ENCODE results near the gene PHLDB1. TPM values are rescaled to one million over a fixed set of nuclear protein-coding genes. Genes with fewer than 3 reads are reported as not detected.
"Not testable (repeated sequence)": the region's sequence is repeated elsewhere in the genome, so short reads cannot be mapped to it uniquely, and the experiment has no call there.

Gene PHLDB1
- total RNA-seq, 1 donor from 2014 or later, result 212 TPM

DNA sequence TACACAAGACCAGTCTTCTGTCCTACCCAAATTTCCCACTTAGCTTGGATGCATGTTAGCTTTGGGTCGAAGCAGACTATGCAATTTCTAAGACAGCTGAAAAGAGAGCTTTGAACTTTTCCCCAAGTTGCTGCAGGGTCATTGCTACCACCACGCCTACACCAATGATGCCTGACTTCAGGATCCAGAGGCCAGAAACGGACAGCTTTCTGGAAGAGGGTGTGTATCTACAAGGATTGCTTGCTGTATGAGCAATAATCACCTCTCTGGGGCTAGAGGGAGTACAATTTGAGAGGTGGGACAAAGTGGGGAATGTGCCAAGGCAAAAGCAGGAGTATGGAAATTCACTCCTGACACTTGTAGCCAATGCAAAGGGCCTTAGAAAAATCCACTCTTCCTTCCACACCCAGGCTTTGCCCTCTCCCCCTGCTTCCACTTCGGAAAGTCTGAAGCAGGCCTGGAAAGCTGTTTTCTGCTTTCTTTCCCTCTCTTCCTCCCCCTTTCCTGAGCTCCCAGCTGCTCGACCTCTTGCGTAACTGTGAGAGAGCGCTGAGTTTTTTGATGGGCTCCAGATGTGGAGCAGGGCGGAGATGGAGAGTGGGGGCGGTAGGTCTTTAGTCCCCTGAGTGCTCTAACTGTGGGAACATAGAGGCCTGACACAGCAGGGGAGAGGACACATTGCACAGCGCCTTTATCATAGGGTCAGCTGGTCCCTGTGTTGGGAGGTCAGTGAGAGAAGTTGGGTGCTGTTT lies 2.1 kb upstream of the PHLDB1 start:
- peak; percentile 55 for DNase-seq (ENCODE audit: low read depth)

DNA sequence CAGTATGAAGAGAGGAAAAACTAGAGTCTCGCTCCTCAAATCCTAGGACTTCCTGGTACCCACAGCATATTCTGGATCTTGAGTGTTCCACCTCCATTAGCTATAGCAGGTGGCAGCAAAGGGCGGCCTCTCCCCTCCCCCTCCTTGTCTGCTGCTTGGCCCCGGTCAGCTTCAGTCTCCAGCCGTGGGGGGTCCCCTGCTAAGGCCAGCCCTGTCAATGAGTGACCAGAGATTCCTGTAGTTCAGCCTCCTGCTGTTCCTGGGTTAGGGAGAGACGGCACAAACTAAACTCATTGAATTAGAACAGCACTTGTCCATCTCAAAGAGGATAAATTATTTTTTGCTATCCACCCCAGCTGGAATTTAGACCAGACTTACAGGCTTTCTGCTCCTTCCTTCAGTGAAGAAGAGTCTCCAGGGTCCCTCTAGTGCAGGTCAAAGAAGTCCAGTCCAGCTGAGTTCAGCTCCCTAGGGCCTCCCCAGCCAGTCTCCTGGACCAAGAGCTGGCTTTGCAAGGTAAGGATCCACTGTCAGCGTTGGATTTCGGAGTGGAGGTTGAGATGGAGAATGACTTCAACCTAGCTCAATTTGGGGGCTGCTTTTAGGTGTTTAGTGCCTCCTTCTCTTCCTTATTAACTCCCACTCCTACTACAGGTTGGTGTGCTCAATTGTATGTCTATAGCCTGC lies 1.1 kb upstream of the PHLDB1 start:
- peak; percentile 84 for DNase-seq (ENCODE audit: low read depth)

DNA sequence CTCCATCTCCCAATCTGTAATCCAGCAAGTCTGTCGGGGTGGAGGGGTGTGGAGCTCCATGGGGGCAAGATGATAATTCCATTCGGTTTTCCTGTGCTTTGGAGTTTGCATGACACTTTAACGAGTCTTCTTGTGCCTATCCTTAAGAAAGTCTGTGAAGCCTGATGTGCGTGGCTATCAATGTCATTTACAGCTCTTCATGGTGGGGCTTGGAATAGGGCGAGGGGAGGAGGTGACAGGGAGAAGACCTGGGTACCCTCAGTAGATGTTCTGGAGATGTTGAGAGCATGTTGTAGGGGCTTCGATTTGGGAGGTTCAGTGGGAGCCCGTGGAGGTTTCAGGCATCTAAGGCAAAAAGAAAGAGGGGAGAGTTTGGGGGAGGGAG lies 579 bp upstream of the PHLDB1 start:
- no peak for DNase-seq (ENCODE audit: low read depth)

DNA sequence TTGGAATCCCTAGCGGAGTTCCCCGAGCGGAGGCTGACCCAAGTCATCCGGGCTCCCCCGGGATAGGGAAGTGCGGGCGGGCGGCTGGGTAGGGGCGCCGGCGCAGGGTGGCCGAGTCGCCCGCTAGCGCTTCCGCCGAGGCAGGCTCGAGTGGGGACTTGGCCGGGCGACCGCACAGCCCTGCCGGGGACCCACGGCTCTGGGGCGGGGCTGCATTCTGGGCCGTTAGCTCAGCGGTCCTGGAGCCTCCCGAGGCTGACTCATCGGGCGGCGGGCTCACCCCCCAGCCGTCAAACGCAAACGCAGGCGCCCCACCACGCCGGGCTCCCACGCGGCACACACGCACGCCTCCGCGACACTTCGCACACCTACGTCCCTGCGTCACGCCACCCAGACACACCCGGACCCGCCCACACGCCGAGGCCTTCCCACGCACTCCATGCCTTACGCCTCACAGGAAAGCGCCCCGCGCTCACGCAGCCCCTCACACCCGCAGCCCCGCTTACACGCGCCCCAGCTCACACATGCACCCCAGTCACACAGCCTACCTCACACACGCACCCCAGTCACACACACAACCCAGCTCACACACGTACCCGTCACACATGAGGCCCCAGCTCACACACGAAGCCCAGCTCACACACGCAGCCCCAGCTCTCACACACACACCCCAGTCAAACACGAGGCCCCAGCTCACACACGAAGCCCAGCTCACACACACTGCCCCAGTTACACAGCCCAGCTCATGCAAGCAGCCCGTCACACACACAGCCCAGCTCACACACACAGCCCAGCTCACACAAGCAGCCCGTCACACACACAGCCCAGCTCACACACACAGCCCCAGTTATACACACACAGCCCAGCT lies 1.2 kb downstream of the PHLDB1 start:
- no peak for DNase-seq (ENCODE audit: low read depth)

DNA sequence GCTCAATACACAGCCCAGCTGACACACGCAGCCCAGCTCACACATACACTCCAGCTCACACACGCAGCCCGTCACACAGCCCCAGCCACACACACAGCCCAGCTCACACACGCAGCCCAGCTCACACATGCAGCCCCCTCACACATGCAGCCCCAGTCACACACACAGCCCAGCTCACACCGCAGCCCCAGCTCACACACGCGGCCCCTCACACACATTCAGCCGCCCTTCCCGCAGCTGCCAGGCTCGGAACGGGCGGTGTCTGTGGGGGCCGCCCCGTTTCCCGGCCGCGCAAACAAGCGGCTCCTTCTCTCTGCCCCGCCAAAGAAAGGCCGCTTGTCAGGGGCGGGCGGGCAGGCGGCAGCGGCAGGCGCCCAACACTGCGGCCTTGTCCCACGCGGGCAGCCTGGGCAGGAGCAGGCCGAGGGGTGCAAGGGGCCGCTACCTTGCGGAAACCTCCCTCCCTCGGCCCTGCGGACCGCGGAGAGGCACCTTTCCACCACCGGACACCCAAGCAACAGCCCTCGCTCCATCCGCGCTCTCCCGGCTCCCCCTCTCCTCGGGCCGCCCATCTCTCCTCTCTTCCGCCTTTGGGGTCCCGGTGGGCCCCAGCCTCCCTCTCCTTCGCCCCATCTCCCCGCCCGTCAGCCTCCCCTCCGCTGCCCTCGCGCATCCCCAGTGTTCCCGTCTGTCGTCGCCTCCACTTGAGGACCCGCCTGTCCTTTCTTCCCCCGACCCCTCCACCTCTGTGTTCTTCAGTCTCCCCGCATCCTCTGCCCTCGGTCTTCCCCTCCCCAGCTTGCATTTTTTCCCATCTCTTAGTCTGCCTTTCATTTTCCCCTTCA lies 2.2 kb downstream of the PHLDB1 start:
- no peak for DNase-seq (ENCODE audit: low read depth)

DNA sequence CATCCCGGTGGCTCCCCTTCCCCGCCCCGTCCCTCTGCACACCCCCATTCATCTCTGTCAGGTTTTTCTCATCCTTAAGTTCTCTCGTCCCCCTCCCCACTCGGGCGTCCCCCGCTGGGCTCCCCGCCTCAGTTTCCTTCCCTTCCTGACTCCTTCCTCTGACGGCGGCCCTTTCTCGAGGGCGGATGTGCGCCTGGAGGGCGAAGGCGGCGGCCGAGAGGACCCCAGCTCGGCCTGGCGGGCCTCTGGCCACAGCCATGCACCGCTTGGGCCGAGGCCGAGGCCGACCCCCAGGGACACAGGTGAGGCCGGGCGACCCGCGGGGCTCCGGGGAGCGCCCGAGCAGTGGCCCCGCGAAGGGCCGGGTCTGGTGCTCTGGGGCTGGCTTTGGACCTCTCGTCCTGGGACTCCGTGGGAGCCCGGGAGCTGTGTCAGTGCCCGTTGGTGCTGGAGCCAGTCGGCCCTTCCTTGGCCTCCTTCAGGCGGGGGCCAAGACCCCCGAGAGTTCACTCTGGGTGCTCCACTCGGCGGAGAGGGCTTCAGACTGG lies 2.9 kb downstream of the PHLDB1 start:
- no peak for DNase-seq (ENCODE audit: low read depth)

DNA sequence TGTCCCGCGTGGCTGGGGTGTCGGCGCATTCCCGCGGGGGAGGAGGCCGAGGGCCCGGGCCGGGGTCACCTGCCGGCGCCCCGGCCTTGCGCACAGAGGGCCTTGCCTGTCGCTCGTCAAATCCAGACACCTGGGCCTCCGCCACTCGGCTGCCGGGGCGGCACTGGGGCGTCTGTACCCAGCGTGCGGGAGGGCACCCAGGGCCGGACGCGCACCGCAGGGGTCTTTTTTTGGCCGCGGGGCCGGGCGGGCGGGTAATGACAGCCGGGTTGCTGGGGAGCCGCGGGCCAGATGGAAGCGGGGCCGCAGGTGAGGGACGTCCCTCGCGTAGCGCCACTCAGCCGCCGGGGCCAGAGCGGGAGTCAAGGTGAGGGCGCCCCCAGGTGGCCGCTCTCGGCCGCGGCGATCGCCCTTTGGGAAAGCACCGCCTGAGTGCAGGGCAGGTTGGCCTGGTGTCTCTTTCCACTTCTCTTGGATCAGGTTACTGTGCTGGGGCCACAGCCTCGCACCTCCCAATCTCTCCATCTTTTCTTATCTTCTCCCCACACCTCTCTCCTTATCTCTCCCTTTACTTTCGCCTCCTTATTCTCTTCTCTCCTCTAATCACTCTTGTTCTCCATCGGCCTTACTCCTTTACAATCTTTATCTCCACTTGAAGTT lies 3.5 kb downstream of the PHLDB1 start:
- DNase-seq (ENCODE audit: low read depth), result no peak

DNA sequence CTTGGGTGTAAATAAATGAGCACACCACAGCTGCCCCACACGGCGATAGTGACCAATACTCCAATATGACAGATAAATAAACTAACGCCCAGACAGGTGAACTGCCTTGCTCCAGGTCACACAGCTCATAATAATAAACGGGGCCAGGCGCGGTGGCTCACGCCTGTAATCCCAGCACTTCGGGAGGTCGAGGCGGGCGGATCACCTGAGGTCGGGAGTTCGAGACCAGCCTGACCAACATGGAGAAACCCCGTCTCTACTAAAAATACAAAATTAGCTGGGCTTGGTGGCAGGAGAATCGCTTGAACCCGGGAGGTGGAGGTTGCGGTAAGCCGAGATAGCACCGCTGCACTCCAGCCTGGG lies 4.0 kb downstream of the PHLDB1 start:
- not testable (repeated sequence) for DNase-seq (ENCODE audit: low read depth)

DNA sequence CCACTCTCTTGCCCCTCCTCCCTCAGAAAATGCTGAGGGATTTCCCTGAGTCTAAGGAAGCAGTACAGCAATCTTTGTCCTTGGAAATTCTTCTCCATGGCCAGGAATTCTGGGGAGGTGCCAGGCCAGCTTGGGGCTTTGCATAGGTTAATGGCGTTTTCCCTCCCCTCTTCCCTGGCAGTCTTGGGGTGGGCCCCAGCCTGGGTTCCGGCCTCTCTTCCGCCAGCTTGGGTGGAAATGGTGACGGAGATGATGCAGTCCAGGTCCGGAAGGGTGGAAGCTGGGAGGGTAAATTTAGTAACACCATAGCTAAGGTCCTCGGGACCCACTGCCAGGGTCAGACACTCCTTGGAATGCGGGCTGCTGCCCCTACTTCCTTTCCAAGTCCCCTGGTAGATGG lies 5.0 kb downstream of the PHLDB1 start:
- DNase-seq (ENCODE audit: low read depth), result no peak

DNA sequence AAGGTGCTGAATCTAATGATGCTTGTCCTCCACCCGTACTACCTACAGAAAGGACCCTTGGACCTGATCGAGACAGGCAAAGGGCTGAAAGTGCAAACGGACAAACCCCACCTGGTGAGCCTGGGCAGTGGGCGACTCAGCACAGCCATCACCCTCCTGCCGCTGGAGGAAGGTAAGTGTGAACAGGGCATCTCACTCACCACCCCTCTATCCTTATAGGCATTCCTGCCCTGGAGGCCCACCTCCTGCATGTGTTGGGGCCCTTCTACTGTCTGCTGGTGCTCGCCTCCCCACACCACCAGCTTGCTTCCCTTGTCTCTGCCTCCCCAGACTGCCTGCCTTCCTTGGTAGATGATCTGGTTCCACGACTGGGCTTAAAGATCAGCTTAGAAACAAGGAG lies 7.1 kb downstream of the PHLDB1 start:
- no peak for DNase-seq (ENCODE audit: low read depth)

DNA sequence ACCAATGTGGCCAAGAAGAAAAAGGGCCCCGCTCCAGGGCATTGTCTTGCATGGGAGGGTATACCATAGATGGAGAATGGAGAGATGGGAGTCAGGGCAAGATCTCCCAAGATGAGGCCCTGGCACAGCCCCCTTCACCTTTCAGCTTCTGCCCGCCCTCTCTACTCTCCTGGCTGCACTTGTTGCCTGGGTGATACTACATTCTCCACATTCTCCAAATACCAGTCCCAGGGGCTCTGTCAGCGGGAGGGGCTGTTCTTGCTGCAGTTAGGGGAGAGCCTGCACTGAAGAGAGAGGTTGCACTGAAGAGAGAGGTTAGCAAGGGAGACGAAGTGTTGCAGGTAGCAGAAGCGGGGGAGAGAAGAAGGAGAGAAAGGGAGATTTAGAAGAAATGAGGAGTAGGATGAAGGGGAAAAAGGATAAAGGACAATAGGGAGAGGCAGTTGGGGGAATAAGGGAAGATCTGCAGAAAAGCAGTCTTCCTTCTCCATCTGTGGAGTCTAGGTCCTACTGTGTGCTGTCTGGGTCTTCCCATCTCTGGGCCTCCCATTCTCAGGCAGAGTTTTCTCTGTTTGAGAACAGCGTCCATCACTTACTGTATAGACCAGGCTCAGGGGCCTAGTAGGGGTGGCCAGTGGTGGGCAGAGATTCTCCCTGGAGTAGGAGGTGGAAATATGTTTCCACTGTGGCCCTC lies 8.0 kb downstream of the PHLDB1 start:
- peak; percentile 62 for DNase-seq (ENCODE audit: low read depth)

DNA sequence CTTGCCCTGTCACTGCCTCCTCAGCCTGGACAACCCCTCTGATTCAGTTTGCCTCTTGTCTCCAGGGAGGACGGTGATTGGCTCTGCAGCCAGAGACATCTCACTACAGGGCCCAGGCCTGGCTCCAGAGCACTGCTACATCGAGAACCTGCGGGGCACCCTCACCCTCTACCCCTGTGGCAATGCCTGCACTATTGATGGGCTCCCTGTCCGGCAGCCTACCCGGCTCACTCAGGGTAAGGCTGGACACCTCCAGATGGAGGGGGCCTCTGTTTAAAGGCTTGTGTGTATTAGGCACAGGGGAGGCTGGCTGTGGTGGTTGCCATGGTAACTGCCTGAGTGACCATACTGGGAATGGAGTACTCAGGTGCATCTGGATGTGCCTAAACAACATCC lies 8.6 kb downstream of the PHLDB1 start:
- DNase-seq (ENCODE audit: low read depth), result no peak

DNA sequence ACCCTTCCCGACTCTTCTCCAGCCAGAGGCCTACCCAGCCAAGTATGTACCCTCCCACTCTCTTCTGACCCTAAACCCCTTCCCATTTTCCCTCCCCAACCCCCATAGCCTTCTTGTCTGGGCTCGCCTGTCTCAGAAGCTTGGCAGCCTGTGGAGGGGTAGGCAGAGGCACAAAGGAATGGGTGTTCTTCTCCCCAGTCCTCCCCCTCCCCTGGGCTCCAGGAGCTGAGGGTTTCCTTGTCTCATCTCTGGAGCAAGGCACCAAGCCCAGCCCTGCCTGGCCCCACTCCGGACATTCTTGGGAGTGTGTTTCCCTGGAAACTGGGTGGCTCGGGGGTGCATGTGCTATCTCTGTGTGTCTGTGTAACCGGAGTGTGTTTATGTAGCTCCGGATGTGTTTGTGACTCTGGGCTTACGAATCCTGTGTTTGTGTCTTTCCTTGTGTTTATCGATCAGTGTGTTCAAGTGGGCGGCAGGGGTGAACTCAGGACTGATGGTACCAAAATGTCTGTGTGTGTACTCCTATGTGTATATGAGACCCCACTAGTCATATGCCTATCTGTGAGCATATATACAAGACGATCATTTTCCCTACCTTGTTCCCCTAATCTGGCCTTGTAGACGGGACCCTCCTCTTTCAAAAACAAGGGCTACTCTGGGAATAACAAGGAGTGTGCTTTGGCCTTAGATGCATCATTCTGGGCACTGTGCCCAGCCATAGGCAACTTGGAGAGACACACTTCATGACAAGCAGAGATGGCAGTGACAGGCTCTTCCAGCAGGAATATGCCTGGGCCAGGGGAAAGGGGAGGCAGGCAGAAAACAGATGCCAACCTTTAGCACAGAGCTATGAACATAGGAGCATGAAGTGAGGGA lies 10.9 kb downstream of the PHLDB1 start:
- DNase-seq (ENCODE audit: low read depth), result no peak

DNA sequence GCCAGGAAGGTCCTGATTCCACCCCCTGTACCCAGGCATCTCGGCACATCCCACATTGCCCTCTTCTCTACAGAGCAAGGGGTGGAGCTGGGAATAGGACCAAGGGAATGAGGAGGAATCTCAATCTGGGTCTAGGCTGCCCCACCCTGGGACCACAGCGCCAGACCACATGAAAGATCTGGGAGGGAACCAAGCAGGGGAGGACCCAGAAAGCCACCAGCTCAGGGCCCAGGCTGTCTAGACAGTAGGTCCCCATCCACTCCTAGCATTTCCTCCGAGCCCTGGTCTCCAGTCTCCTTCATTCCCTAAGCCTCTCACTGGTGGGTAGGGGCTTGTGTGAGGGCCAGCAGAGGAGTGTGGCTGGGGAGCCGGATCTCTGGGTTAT lies 11.6 kb downstream of the PHLDB1 start:
- DNase-seq (ENCODE audit: low read depth), result peak; percentile 46

DNA sequence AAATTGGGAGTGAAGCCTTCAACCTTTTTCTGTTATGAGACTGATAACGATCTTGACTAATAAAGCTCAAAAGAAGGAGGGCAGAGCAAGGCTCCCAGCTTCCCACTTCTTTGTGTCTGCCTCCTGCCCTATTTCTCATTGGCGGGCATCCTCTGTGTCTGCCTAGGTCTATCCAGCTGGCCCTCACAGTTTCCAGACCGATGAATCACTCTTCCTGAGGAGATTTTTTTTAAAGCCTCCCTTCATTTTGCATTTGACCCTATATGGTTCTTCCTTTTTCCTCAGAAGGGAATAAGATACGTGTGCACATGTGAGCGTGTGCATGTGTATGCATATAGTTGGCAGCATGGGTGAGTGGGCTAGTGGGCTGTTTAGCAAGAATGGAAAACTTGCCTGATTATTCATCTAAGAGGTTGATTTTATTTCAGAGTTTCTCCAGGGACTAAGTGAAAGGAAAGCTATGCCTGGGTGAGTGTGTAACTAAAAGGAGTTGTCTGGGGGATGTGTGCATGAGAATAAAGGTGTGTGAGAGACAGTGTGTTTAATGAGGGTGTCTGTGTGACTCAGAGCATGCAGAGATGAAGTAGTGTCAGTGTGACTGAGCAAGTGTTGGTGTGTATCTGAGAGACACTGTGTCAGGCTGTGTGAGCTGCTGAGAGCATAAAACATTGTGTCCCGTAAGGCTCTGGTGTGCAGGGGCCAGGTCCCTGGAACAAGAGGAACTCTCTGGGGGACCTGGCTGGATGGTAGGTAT lies 12.2 kb downstream of the PHLDB1 start:
- DNase-seq (ENCODE audit: low read depth), result peak; percentile 95

DNA sequence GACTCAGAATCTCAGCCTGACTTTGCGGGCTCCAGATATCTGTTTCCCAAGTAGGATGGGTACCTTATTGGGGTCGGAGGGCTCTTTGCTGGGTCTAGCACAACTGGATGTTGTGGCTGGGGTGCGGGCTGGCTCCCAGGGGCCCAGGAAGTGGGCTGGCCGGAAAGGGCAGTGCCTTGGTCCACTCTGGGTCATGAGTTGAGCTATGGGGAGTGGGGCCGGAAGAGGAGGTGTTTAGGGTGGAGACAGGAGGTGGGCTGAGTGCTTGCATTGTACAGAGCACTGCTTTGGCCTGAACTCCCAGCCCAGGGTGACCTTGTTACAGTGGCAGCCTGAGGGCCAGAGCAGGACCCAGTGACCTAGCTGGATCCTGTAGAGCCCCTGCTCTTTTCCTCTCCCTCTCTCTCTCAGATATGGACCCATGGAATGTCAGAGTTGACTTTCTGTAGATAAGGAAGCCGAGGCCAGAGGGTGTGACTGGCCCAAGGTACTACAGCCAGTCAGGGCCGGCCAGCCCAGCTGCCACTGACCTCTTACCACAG lies 13.2 kb downstream of the PHLDB1 start:
- DNase-seq (ENCODE audit: low read depth), result no peak

DNA sequence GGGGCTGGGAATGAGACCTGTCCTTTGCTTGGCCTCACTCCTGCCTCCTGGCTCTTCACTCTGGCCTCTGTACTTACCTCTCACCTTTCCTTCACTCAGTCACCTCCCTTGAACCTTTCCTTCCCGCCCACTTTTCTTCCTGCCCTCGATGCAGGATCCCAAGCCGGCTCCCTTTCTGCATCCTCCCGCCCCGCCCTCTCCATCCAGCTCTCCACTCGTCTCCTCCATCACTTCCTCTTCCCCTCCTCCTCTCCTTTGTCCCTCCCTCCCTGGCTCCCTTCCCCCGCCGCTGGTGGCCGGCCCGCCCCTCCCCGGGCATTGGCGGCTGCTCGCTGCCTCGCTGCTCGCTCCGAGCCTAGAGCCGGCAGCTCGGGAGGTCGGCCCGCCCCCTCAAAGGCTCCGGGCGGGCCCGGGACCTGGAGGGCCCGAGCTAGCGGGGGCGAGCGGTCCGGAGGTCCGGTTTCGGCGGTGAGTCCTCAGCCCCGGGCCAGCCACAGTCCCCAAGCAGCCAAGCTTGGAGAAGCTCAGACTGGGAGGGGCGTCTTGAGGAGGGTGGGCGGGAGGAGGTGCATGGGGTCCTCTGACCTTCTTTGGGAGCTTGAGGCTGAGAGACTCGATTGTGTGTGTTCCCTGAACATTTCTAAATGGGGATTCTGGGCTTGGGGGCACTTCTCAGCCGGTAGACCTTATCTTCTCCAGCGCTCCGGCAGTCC lies 13.8 kb downstream of the PHLDB1 start:
- peak; percentile 71 for DNase-seq (ENCODE audit: low read depth)
